HepG2 (cell line): Measurements from ENCODE around the gene SCN4B. TPM values are rescaled to one million over a fixed set of nuclear protein-coding genes. Genes with fewer than 3 reads are reported as not detected.

Experiments
- AHDC1 ChIP-seq: sonication (generic); formaldehyde crosslinking; IDR thresholded peaks from 2 replicates; pipeline ENCODE4 v1.5.1; 2020; ENCODE audit warnings: mild to moderate bottlenecking, missing genetic modification reagents, borderline replicate concordance
- ARNT ChIP-seq: fragments of 450-650 bp; IDR thresholded peaks from 2 replicates; pipeline ENCODE4 v1.6.1; 2017
- HNRNPK ChIP-seq: fragments of 200-400 bp; formaldehyde crosslinking; IDR thresholded peaks from 2 replicates; pipeline ENCODE4 v1.6.1; 2018; ENCODE audit warnings: low read length, low read depth, moderate library complexity, mild to moderate bottlenecking; ENCODE audit not compliant: poor library complexity, severe bottlenecking
- MTA1 ChIP-seq: sonication (generic); formaldehyde crosslinking; IDR thresholded peaks from 2 replicates; pipeline ENCODE4 v1.4.0; 2020; ENCODE audit warnings: missing genetic modification reagents, mild to moderate bottlenecking, borderline replicate concordance
- MTF2 ChIP-seq: sonication (generic); formaldehyde crosslinking; IDR thresholded peaks from 2 replicates; pipeline ENCODE4 v1.5.0; 2020; ENCODE audit warnings: missing genetic modification reagents, borderline replicate concordance
- SMAD1 ChIP-seq: sonication (generic); formaldehyde crosslinking; IDR thresholded peaks from 2 replicates; pipeline ENCODE4 v1.4.0; 2020; ENCODE audit warnings: missing genetic modification reagents, low read depth, mild to moderate bottlenecking, borderline replicate concordance
- SMYD3 ChIP-seq: sonication (generic); formaldehyde crosslinking; IDR thresholded peaks from 2 replicates; pipeline ENCODE4 v1.8.1; 2023; ENCODE audit warnings: mild to moderate bottlenecking, missing genetic modification reagents
- SP5 ChIP-seq: IDR thresholded peaks from 2 replicates; pipeline ENCODE4 v1.6.1; 2016; ENCODE audit warnings: low read depth, borderline replicate concordance
- ZNF263 ChIP-seq: sonication (generic); formaldehyde crosslinking; IDR thresholded peaks from 2 replicates; pipeline ENCODE4 v1.4.0; 2020; ENCODE audit warnings: missing genetic modification reagents
- polyA plus RNA-seq, 8 experiments: library from polyadenylated mRNA; depleted of rRNA in 3 of 8; stranded (reverse) in 7 of 8; unstranded in 1 of 8; fragments of >200 nt; fragmentation: Illumina TruSeq in 4 of 8; extraction: Trizol in 4 of 8; gene quantifications; 2 replicates each; pipeline versions ENCODE4 v1.2.1 to v1.2.3, GENCODE V29; 2011 to 2016; ENCODE audit warnings: low read depth in 4 of 8, missing spikeins in 1 of 8, mixed read lengths in 1 of 8; ENCODE audit not compliant: insufficient read depth in 1 of 8
- total RNA-seq, 5 experiments: library from RNA; depleted of rRNA; stranded (reverse); fragments of >200 nt; fragmentation: Illumina TruSeq; extraction: Trizol; gene quantifications; 2 replicates each; pipeline ENCODE4 v1.2.3, GENCODE V29; 2016; ENCODE audit warnings: low read depth in 1 of 5
- TF ChIP-seq, protein P1 (sequence below): sonication (generic); formaldehyde crosslinking; conservative IDR thresholded peaks from 2 replicates; pipeline ENCODE4 v1.4.0; 2020; ENCODE audit warnings: missing genetic modification reagents
- TF ChIP-seq, protein P2 (sequence below): sonication (generic); formaldehyde crosslinking; IDR thresholded peaks from 2 replicates; pipeline ENCODE4 v1.9.0; 2021; ENCODE audit warnings: missing genetic modification reagents, borderline replicate concordance

Gene SCN4B
- total and polyA plus RNA-seq, 2 of the 13 experiments (the other 11 are each of a cell fraction or from before 2014, with no cell fraction given), result 0.04 to 0.29 TPM

DNA sequence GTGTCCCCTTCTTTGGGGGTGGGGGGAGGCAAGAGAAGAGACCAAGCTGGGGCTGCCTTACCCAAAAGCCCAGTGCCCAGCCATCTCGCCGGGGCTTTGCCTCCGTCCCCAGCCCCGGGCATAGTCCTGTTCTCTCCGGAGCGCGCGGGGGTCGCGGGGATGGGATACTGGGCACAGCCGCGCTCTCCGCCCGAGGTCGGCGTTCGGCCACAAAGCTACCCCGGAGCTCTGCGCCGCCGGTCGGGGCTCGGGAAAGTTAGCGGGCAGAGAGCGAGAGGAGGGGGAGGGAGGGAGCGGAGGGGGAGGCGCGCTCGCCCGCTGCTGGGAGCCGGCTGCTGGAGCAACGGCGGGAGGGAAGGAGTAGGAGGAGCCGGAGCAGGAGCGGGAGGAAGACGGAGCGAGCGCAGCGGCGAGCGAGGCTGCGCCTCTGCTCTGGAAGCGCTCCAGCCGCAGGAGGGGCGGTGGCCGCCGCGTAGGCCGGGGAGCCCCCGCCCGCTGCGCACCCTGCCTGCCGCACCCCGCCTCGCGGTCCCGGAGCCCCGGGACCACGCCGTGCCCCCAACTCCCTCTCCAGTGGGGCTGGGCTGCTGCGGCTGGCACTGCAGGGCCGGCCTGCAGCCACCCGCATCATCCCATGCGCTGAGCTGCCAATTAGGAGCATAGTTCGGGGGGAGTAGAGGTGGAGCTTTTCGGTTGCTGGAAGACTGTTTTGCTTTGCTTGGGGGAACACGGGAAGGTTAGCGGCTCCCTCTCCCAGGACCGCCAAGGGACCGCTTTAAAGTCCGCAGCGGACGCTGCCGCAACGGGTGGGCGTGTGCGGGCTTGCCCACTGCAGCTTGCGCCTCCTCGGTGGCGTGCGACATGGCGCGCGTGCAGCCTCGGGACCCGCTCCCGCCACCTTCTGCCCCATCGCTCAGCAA is at the start of gene SCN4B (continued):
- TF ChIP-seq, protein P1, sequence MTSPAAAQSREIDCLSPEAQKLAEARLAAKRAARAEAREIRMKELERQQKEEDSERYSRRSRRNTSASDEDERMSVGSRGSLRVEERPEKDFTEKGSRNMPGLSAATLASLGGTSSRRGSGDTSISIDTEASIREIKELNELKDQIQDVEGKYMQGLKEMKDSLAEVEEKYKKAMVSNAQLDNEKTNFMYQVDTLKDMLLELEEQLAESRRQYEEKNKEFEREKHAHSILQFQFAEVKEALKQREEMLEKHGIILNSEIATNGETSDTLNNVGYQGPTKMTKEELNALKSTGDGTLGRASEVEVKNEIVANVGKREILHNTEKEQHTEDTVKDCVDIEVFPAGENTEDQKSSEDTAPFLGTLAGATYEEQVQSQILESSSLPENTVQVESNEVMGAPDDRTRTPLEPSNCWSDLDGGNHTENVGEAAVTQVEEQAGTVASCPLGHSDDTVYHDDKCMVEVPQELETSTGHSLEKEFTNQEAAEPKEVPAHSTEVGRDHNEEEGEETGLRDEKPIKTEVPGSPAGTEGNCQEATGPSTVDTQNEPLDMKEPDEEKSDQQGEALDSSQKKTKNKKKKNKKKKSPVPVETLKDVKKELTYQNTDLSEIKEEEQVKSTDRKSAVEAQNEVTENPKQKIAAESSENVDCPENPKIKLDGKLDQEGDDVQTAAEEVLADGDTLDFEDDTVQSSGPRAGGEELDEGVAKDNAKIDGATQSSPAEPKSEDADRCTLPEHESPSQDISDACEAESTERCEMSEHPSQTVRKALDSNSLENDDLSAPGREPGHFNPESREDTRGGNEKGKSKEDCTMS (CRISPR knock-in tag), result no peak
- TF ChIP-seq AHDC1 (CRISPR knock-in tag) (no peak), MTF2 (peak; percentile 34; the same call in 1 of the 2 replicates), HNRNPK (peak; percentile 32), SMYD3 (CRISPR knock-in tag) (no peak), ARNT (no peak), MTA1 (CRISPR knock-in tag) (no peak), SMAD1 (CRISPR knock-in tag) (no peak), ZNF263 (peak; percentile 89), SP5 (CRISPR knock-in tag) (0 out of 2 replicates have a peak, but pooled peaks have one; percentile 23)
- TF ChIP-seq, protein P2, sequence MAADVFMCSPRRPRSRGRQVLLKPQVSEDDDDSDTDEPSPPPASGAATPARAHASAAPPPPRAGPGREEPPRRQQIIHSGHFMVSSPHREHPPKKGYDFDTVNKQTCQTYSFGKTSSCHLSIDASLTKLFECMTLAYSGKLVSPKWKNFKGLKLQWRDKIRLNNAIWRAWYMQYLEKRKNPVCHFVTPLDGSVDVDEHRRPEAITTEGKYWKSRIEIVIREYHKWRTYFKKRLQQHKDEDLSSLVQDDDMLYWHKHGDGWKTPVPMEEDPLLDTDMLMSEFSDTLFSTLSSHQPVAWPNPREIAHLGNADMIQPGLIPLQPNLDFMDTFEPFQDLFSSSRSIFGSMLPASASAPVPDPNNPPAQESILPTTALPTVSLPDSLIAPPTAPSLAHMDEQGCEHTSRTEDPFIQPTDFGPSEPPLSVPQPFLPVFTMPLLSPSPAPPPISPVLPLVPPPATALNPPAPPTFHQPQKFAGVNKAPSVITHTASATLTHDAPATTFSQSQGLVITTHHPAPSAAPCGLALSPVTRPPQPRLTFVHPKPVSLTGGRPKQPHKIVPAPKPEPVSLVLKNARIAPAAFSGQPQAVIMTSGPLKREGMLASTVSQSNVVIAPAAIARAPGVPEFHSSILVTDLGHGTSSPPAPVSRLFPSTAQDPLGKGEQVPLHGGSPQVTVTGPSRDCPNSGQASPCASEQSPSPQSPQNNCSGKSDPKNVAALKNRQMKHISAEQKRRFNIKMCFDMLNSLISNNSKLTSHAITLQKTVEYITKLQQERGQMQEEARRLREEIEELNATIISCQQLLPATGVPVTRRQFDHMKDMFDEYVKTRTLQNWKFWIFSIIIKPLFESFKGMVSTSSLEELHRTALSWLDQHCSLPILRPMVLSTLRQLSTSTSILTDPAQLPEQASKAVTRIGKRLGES, result no peak
